ENCODE results near the gene IPO11.
"Not testable (repeated sequence)": the region's sequence is repeated elsewhere in the genome, so short reads cannot be mapped to it uniquely, and the experiment has no call there.

IPO11 gene

DNA sequence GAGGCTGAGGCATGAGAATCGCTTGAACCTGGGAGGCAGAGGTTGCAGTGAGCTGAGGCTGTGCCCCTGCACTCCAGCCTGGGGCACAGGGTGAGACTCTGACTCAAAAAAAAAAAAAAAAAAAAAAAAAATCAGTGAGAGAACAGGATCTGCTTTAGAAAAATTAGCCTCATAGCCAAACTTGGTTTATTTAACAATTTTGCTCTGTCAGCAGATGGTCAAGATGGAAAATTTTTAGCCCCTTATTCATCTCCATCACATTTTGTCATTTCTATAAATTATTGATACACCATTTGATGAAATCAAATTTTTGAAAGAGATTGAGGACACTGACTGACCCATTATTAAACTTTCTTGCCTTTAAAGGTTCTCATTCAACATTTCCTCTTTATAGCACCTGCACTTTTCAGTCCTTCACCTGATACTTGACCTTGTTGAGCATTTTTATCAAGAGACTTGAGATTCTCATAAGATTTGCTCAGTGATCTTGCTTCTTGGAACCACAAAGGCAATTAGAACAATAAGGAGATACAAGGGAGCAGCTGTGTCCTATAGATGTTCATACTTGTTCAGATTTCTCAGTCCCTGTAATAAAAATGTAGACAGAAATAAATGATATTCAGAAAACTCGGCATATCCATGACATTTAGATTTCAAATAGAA lies 204.2 kb downstream of the IPO11 start:
- TF ChIP-seq, protein P1, sequence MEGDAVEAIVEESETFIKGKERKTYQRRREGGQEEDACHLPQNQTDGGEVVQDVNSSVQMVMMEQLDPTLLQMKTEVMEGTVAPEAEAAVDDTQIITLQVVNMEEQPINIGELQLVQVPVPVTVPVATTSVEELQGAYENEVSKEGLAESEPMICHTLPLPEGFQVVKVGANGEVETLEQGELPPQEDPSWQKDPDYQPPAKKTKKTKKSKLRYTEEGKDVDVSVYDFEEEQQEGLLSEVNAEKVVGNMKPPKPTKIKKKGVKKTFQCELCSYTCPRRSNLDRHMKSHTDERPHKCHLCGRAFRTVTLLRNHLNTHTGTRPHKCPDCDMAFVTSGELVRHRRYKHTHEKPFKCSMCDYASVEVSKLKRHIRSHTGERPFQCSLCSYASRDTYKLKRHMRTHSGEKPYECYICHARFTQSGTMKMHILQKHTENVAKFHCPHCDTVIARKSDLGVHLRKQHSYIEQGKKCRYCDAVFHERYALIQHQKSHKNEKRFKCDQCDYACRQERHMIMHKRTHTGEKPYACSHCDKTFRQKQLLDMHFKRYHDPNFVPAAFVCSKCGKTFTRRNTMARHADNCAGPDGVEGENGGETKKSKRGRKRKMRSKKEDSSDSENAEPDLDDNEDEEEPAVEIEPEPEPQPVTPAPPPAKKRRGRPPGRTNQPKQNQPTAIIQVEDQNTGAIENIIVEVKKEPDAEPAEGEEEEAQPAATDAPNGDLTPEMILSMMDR (IDR thresholded peaks at IDR 0.05; ENCODE audit: unreplicated experiment in 3 of 3): no peak
- peaks cover 33% of the 10 kb centered on the region for H3K36me3 Mint-ChIP-seq (ENCODE audit: low read depth)
- H3K27ac Mint-ChIP-seq: no peak overlapping the region
- peaks cover 5% of the 10 kb centered on the region for H3K9me3 Mint-ChIP-seq
- H3K4me1 Mint-ChIP-seq: no peaks in the 10 kb centered on the region
- H3K4me3 Mint-ChIP-seq: no peak overlapping the region
- H3K27me3 Mint-ChIP-seq (ENCODE audit: low read depth): no peaks in the 10 kb centered on the region

DNA sequence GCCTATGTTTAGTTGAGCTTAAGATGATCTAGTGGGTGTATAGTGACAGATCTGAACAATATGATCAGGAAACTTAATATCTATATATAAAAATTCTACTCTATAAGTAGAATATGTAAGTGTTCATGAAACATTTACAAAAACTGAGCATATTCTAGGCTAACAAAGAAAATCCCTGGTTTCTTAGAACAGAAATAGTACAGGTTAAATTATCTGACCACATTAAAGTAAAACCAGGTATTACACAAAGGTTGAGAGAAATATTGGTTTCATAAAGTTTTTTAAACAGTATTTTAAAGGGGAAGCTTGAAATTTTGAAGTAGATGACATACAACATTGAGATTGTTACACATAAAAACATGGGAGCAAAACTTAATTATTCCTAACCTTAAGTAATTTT lies 205.4 kb downstream of the IPO11 start:
- H3K4me3 Mint-ChIP-seq: no peak overlapping the region
- H3K27ac Mint-ChIP-seq: no peak overlapping the region
- H3K36me3 Mint-ChIP-seq (ENCODE audit: low read depth): peaks cover 30% of the 10 kb centered on the region
- H3K4me1 Mint-ChIP-seq: no peaks in the 10 kb centered on the region
- H3K9me3 Mint-ChIP-seq: peaks cover 5% of the 10 kb centered on the region
- TF ChIP-seq, protein P1 (IDR thresholded peaks at IDR 0.05; ENCODE audit: unreplicated experiment in 3 of 3): no peak
- H3K27me3 Mint-ChIP-seq (ENCODE audit: low read depth): no peaks in the 10 kb centered on the region

DNA sequence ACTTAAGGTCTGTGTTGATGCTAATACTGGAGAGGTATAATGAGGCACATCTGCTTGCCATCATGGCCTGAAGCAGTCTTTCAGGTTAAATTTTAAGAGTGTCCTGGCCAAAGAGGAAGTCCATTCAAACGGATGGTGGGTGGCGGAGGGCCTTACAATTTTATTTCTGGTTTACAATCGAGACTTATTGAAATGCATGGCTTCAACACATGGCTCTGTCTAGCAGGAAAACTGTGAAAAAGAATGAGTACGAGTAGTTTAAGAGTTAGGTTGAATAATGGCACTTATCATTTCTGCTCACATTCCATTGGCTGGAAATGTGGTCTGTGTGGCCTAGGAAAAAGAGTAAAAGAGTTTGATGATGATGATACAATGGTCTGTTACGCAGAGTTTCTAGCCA lies 208.2 kb downstream of the IPO11 start:
- Mint-ChIP-seq H3K9me3 (no peaks in the 10 kb centered on the region), H3K27me3 (ENCODE audit: low read depth) (no peaks in the 10 kb centered on the region), H3K27ac (no peak overlapping the region), H3K4me3 (no peak overlapping the region), H3K36me3 (ENCODE audit: low read depth) (peaks cover 8% of the 10 kb centered on the region), H3K4me1 (no peaks in the 10 kb centered on the region)
- TF ChIP-seq, protein P1 (IDR thresholded peaks at IDR 0.05; ENCODE audit: unreplicated experiment in 3 of 3): no peak

DNA sequence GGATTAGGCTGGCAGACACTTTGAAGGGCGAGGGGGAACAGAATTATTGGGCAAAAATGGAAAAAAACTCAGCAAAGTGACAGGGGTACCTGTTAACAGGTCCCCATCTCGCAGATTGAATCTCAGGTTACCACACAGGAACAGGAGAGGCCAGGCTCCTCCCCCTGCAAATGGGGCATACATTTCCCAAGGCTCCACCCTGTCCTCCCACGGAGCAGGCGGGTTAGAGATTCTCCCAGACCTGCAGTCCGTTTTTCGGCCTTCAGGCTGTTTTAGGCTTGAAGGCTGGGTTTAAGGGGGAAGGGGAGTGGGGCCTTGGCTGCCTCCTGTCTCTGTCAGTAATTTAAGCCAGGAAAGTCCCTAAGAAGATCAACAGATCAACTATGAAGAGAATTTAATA lies 208.7 kb downstream of the IPO11 start:
- H3K4me3 Mint-ChIP-seq: no peak overlapping the region

DNA sequence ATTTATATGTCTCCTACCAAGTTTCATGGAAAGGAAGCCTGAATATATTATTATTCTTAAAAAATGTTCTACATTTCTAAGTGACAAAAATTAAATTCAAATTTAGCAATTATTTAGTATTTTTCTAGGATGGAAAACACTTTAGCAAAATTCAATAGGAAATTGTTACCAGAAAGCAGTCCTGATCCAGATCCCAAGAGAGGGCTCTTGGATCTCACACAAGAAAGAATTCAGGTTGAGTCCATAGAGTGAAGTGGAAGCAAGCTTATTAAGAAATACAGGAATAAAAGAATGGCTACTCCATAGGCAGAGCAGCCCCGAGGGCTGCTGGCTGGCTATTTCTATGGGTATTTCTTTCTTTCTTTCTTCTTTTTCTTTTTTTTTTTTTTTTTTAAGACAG lies 210.7 kb downstream of the IPO11 start:
- H3K9me3 Mint-ChIP-seq: no peaks in the 10 kb centered on the region
- peaks cover 6% of the 10 kb centered on the region for H3K36me3 Mint-ChIP-seq (ENCODE audit: low read depth)
- H3K27me3 Mint-ChIP-seq (ENCODE audit: low read depth): no peaks in the 10 kb centered on the region
- H3K27ac Mint-ChIP-seq: no peak overlapping the region
- TF ChIP-seq, protein P1 (IDR thresholded peaks at IDR 0.05; ENCODE audit: unreplicated experiment in 3 of 3): no peak
- no peaks in the 10 kb centered on the region for H3K4me1 Mint-ChIP-seq
- no peak overlapping the region for H3K4me3 Mint-ChIP-seq

More for the DNA sequence above, 208.7 kb downstream of the IPO11 start:
- TF ChIP-seq, protein P1 (IDR thresholded peaks at IDR 0.05; ENCODE audit: unreplicated experiment in 3 of 3): no peak
- no peaks in the 10 kb centered on the region for H3K27me3 Mint-ChIP-seq (ENCODE audit: low read depth)
- peaks cover 10% of the 10 kb centered on the region for H3K36me3 Mint-ChIP-seq (ENCODE audit: low read depth)
- H3K9me3 Mint-ChIP-seq: no peaks in the 10 kb centered on the region
- H3K27ac Mint-ChIP-seq: no peak overlapping the region
- H3K4me1 Mint-ChIP-seq: no peaks in the 10 kb centered on the region

DNA sequence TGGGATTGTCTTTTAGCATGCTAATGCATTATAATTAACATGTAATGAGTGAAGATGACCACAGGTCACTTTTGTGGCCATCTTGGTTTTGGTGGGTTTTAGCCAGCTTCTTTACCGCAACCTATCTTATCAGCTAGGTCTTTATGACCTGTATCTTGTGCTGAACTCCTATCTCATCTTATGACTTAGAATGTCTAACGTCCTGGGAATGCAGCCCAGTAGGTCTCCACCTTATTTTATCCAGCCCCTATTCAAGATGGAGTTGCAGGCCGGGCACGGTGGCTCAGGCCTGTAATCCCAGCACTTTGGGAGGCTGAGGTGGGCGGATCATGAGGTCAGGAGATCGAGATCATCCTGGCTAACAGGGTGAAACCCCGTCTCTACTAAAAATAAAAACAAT lies 211.9 kb downstream of the IPO11 start:
- not testable (repeated sequence) for H3K4me1 Mint-ChIP-seq; H3K27ac Mint-ChIP-seq; H3K4me3 Mint-ChIP-seq; H3K27me3 Mint-ChIP-seq (ENCODE audit: low read depth); H3K9me3 Mint-ChIP-seq
- peaks cover 16% of the 10 kb centered on the region for H3K36me3 Mint-ChIP-seq (ENCODE audit: low read depth)

Measured in nephron (organoid).